HepG2 (cell line): ENCODE measurements around the gene UNC93A. TPM values are rescaled to one million over a fixed set of nuclear protein-coding genes. Genes with fewer than 3 reads are reported as not detected.

ENCODE experiments used
- ATAC-seq: fragments of 200-7000 bp; cut with Tn5 transposase; 3 replicates; pipeline ENCODE4 v1.9.1; 2020; ENCODE audit warnings: mild to moderate bottlenecking, moderate library complexity
- BruUV-seq: library from RNA; stranded (reverse); fragments of 400-500 nt; replicated peaks from 2 replicates; lab custom pipeline; 2021; lab: Mats Ljungman, UMichigan
- CTCF ChIA-PET: fragments of 300-600 bp; formaldehyde crosslinking; extraction: SDS; loops from one replicate; lab custom pipeline; 2021; ENCODE audit warnings: low total read pairs, inconsistent platforms, low intra/inter-chr PET ratio; lab: Yijun Ruan, JAX
- POLR2A ChIA-PET: fragments of 350-600 bp; sonication (Branson Sonifier 250); formaldehyde crosslinking; loops from one replicate; lab custom pipeline; 2020; ENCODE audit warnings: antibody characterized with exemption, inconsistent platforms; lab: Yijun Ruan, JAX
- DNase-seq: peaks from one replicate; pipeline ENCODE4 v3.0.0-alpha.2; 2015; ENCODE audit warnings: low spot score
- FAIRE-seq: peaks from 3 replicates; lab custom pipeline; 2011; peaks lifted over from hg19 to GRCh38; lab: Jason Lieb, UNC
- H2AFZ ChIP-seq: one replicate; pipeline ENCODE4 v1.6.1; 2011; ENCODE audit warnings: low read length, inconsistent platforms
- H3K27ac ChIP-seq: fragments of 300-600 bp; 3 replicates; pipeline ENCODE4 v1.8.0; 2011; ENCODE audit warnings: mixed run types, mild to moderate bottlenecking, mixed read lengths, low read length, inconsistent platforms; ENCODE audit not compliant: insufficient read depth; ENCODE audit errors: extremely low read length
- H3K27me3 ChIP-seq, 2 experiments: fragments of 200-600 bp in 1 of 2; 2 replicates in 1 of 2; 3 replicates in 1 of 2; pipeline versions ENCODE4 v1.6.0 to v1.8.0; 2011; ENCODE audit warnings: low read length in 2 of 2, mild to moderate bottlenecking in 2 of 2, moderate library complexity in 2 of 2, inconsistent platforms in 1 of 2; ENCODE audit not compliant: insufficient read depth in 2 of 2, control insufficient read depth in 1 of 2
- H3K36me3 ChIP-seq, 2 experiments: fragments of 200-600 bp in 1 of 2; replicated peaks in 1 of 2; 2 replicates in 1 of 2; 3 replicates in 1 of 2; pipeline versions ENCODE4 v1.5.1 to v1.8.0; 2011; ENCODE audit warnings: low read length in 2 of 2, inconsistent platforms in 1 of 2; ENCODE audit not compliant: insufficient read depth in 2 of 2, control insufficient read depth in 1 of 2
- H3K4me1 ChIP-seq: 2 replicates; pipeline ENCODE4 v1.5.1; 2012; ENCODE audit warnings: low read length, inconsistent platforms; ENCODE audit not compliant: insufficient read depth
- H3K4me2 ChIP-seq: 2 replicates; pipeline ENCODE4 v1.6.0; 2011; ENCODE audit warnings: low read depth, low read length, inconsistent platforms
- H3K4me3 ChIP-seq, 3 experiments: fragments of 200-600 bp in 1 of 3; sonication (generic), shearing (Covaris generic) in 1 of 3; replicated peaks in 1 of 3; 2 replicates each; pipeline ENCODE4 v1.5.1; 2011 to 2016; ENCODE audit warnings: low read length in 3 of 3, inconsistent platforms in 2 of 3, low read depth in 2 of 3, mild to moderate bottlenecking in 2 of 3, control low read depth in 1 of 3, mixed read lengths in 1 of 3; ENCODE audit not compliant: insufficient read depth in 1 of 3
- H3K79me2 ChIP-seq: one replicate; pipeline ENCODE4 v1.6.1; 2011; ENCODE audit warnings: low read length, inconsistent platforms; ENCODE audit not compliant: insufficient read depth
- H3K9ac ChIP-seq: 2 replicates; pipeline ENCODE4 v1.6.0; 2011; ENCODE audit warnings: mild to moderate bottlenecking, low read depth, low read length, inconsistent platforms; ENCODE audit not compliant: insufficient read depth
- H3K9me3 ChIP-seq: 2 replicates; pipeline ENCODE4 v1.5.1; 2012; ENCODE audit warnings: mild to moderate bottlenecking, low read length
- H4K20me1 ChIP-seq: 2 replicates; pipeline ENCODE4 v1.6.0; 2011; ENCODE audit warnings: inconsistent platforms, mild to moderate bottlenecking, low read length, moderate library complexity; ENCODE audit not compliant: insufficient read depth
- CENPX ChIP-seq: sonication (generic); formaldehyde crosslinking; IDR thresholded peaks from 2 replicates; pipeline ENCODE4 v1.9.0; 2021; ENCODE audit warnings: mild to moderate bottlenecking, missing genetic modification reagents, moderate library complexity
- FOXK1 ChIP-seq: sonication (generic); formaldehyde crosslinking; IDR thresholded peaks from 2 replicates; pipeline ENCODE4 v1.4.0; 2020; ENCODE audit warnings: low read depth, missing genetic modification reagents, borderline replicate concordance
- GABPA ChIP-seq, 2 experiments: IDR thresholded peaks; 2 replicates each; pipeline ENCODE4 v1.6.1; 2011 to 2016; ENCODE audit warnings: low read depth in 2 of 2, low read length in 1 of 2, missing biosample characterization in 1 of 2, missing genetic modification characterization in 1 of 2
- HMGA1 ChIP-seq: sonication (generic); formaldehyde crosslinking; conservative IDR thresholded peaks from 2 replicates; pipeline ENCODE4 v1.4.0; 2020; ENCODE audit warnings: missing genetic modification reagents
- KDM5A ChIP-seq: fragments of 200-600 bp; sonication (generic); IDR thresholded peaks from 2 replicates; pipeline ENCODE4 v1.7.0; 2018; ENCODE audit warnings: antibody characterized with exemption, mild to moderate bottlenecking, low read length, borderline replicate concordance
- MZF1 ChIP-seq: sonication (generic); formaldehyde crosslinking; IDR thresholded peaks from 2 replicates; pipeline ENCODE4 v1.8.1; 2023; ENCODE audit warnings: mild to moderate bottlenecking, missing genetic modification reagents, borderline replicate concordance
- SCMH1 ChIP-seq: sonication (generic); formaldehyde crosslinking; IDR thresholded peaks from 2 replicates; pipeline ENCODE4 v1.9.0; 2021; ENCODE audit warnings: missing genetic modification reagents, mild to moderate bottlenecking, borderline replicate concordance
- ZFP36L1 ChIP-seq: sonication (generic); formaldehyde crosslinking; IDR thresholded peaks from 2 replicates; pipeline ENCODE4 v1.8.0; 2022; ENCODE audit warnings: mild to moderate bottlenecking, missing genetic modification reagents, moderate library complexity
- ZFP36L2 ChIP-seq: sonication (generic); formaldehyde crosslinking; IDR thresholded peaks from 2 replicates; pipeline ENCODE4 v1.4.0; 2020; ENCODE audit warnings: missing genetic modification reagents
- ZMYM3 ChIP-seq: sonication (generic); formaldehyde crosslinking; IDR thresholded peaks from 2 replicates; pipeline ENCODE4 v1.5.1; 2020; ENCODE audit warnings: mild to moderate bottlenecking, missing genetic modification reagents
- ZNF17 ChIP-seq: sonication (generic); formaldehyde crosslinking; IDR thresholded peaks from 2 replicates; pipeline ENCODE4 v1.5.0; 2020; ENCODE audit warnings: mild to moderate bottlenecking, missing genetic modification reagents
- ZNF546 ChIP-seq: sonication (generic); formaldehyde crosslinking; conservative IDR thresholded peaks from 2 replicates; pipeline ENCODE4 v1.8.1; 2023; ENCODE audit warnings: mild to moderate bottlenecking, missing genetic modification reagents
- WGBS: methylation state at CpG from one replicate; pipeline ENCODE4 v1.1.6; 2017; ENCODE audit warnings: low lambda C conversion rate; 5-methylcytosine and 5-hydroxymethylcytosine counted together
- in situ Hi-C: cut with HindIII; loops from 2 replicates; pipeline ENCODE4 v1.10.0; 2017; ENCODE audit warnings: low pct_unique_long_range_greater_than_20kb; ENCODE audit not compliant: extremely low pct_ligation_motif_present
- intact Hi-C: fragments of 100-400 bp; cut with micrococcal nuclease; formaldehyde crosslinking; loops from one replicate; pipeline ENCODE4 v1.10.0; 2022; ENCODE audit not compliant: unreplicated experiment
- polyA plus RNA-seq, 8 experiments: library from polyadenylated mRNA; depleted of rRNA in 3 of 8; stranded (reverse) in 7 of 8; unstranded in 1 of 8; fragments of >200 nt; fragmentation: Illumina TruSeq in 4 of 8; extraction: Trizol in 4 of 8; gene quantifications; 2 replicates each; pipeline versions ENCODE4 v1.2.1 to v1.2.3, GENCODE V29; 2011 to 2016; ENCODE audit warnings: low read depth in 4 of 8, missing spikeins in 1 of 8, mixed read lengths in 1 of 8; ENCODE audit not compliant: insufficient read depth in 1 of 8
- total RNA-seq, 5 experiments: library from RNA; depleted of rRNA; stranded (reverse); fragments of >200 nt; fragmentation: Illumina TruSeq; extraction: Trizol; gene quantifications; 2 replicates each; pipeline ENCODE4 v1.2.3, GENCODE V29; 2016; ENCODE audit warnings: low read depth in 1 of 5
- TF ChIP-seq, protein P1 (sequence below): sonication (generic); formaldehyde crosslinking; IDR thresholded peaks from 2 replicates; pipeline ENCODE4 v1.4.0; 2020; ENCODE audit warnings: mild to moderate bottlenecking, missing genetic modification reagents
- TF ChIP-seq, protein P2 (sequence below): sonication (generic); formaldehyde crosslinking; IDR thresholded peaks from 2 replicates; pipeline ENCODE4 v1.5.1; 2020; ENCODE audit warnings: mild to moderate bottlenecking, missing genetic modification reagents, moderate library complexity

The UNC93A gene
- total and polyA plus RNA-seq, 2 of the 13 experiments (the other 11 are each of a cell fraction or from before 2014, with no cell fraction given), result 11.0 to 42.7 TPM

DNA sequence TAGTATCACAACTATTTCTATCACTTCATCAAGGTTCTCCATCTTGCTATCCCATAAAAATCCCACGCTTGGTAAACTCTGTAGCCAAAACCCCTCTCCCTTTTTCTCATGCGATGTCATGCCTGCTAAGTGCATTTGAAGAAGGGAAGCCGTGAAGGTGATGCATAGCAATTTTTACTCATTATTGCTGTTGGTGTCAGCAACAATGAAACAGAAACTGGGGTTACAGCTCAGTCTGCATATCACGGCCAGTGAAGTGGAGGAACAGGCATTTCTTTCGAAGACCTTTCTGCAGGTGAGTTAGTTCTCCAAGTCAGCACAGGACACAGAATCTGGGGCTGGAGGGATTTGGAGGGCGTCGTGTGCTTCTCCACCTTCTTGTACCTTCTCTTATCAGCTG is 5.8 kb downstream of the UNC93A start (continued):
- TF ChIP-seq ZNF17 (CRISPR knock-in tag), result no peak
- TF ChIP-seq ZFP36L1 (CRISPR knock-in tag), result no peak
- TF ChIP-seq ZNF546, result no peak

DNA sequence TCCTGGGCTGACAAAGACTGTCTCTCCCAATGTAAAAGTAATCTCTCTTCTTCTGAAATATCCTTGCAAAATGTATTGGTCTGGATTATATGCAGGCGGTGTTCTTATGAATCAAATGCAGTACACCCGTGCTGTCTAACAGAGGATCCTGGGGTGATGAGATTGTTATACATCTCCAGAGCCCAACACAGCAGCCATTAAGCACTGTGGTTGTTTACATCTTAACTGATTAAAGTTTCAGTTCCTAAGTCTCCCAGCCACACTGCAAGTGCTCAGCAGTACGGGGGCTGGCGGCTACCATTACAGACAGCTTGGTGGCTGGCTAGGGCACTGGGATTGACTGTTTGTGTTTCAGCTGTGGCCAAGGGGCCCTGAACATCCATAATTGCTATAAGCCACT is 7.0 kb downstream of the UNC93A start:
- Histone ChIP-seq H2AFZ (no peak overlapping the region), H3K36me3 (peaks cover 7 to 11% of the 10 kb centered on the region in 2 experiments; a peak in 4 of 5 replicates), H3K27me3 (no peaks in the 10 kb centered on the region), H3K79me2 (no peaks in the 10 kb centered on the region), H3K4me2 (no peak overlapping the region), H3K4me1 (peaks cover 24% of the 10 kb centered on the region), H3K27ac (no peak overlapping the region), H4K20me1 (no peaks in the 10 kb centered on the region), H3K4me3 (no peak overlapping the region), H3K9ac (no peak overlapping the region), H3K9me3 (no peaks in the 10 kb centered on the region)
- FAIRE-seq (no peak), ATAC-seq (no peak), DNase-seq (no peak)
- no TSS peak for BruUV-seq
- CTCF ChIA-PET, result no interaction called here
- in situ Hi-C loops, result no loop called here
- POLR2A ChIA-PET, result interaction anchor here (2.4 kb wide), 1 partner anchor 11 kb away, joined by 8 read pairs; no protein-coding TSS in a partner anchor
- intact Hi-C loops, result no loop called here
- WGBS, result 100% methylated on average over 4 of the region's 4 CpGs
- TF ChIP-seq GABPA (IDR thresholded peaks at IDR 0.05; ENCODE audit: low read depth, low read length) (no peak), GABPA (CRISPR knock-in tag; IDR thresholded peaks at IDR 0.05; ENCODE audit: low read depth) (no peak), ZMYM3 (CRISPR knock-in tag) (no peak), HMGA1 (CRISPR knock-in tag) (no peak), FOXK1 (no peak), KDM5A (no peak), ZFP36L2 (CRISPR knock-in tag) (no peak), CENPX (no peak), MZF1 (CRISPR knock-in tag) (no peak), SCMH1 (CRISPR knock-in tag) (no peak)
- TF ChIP-seq, protein P1, sequence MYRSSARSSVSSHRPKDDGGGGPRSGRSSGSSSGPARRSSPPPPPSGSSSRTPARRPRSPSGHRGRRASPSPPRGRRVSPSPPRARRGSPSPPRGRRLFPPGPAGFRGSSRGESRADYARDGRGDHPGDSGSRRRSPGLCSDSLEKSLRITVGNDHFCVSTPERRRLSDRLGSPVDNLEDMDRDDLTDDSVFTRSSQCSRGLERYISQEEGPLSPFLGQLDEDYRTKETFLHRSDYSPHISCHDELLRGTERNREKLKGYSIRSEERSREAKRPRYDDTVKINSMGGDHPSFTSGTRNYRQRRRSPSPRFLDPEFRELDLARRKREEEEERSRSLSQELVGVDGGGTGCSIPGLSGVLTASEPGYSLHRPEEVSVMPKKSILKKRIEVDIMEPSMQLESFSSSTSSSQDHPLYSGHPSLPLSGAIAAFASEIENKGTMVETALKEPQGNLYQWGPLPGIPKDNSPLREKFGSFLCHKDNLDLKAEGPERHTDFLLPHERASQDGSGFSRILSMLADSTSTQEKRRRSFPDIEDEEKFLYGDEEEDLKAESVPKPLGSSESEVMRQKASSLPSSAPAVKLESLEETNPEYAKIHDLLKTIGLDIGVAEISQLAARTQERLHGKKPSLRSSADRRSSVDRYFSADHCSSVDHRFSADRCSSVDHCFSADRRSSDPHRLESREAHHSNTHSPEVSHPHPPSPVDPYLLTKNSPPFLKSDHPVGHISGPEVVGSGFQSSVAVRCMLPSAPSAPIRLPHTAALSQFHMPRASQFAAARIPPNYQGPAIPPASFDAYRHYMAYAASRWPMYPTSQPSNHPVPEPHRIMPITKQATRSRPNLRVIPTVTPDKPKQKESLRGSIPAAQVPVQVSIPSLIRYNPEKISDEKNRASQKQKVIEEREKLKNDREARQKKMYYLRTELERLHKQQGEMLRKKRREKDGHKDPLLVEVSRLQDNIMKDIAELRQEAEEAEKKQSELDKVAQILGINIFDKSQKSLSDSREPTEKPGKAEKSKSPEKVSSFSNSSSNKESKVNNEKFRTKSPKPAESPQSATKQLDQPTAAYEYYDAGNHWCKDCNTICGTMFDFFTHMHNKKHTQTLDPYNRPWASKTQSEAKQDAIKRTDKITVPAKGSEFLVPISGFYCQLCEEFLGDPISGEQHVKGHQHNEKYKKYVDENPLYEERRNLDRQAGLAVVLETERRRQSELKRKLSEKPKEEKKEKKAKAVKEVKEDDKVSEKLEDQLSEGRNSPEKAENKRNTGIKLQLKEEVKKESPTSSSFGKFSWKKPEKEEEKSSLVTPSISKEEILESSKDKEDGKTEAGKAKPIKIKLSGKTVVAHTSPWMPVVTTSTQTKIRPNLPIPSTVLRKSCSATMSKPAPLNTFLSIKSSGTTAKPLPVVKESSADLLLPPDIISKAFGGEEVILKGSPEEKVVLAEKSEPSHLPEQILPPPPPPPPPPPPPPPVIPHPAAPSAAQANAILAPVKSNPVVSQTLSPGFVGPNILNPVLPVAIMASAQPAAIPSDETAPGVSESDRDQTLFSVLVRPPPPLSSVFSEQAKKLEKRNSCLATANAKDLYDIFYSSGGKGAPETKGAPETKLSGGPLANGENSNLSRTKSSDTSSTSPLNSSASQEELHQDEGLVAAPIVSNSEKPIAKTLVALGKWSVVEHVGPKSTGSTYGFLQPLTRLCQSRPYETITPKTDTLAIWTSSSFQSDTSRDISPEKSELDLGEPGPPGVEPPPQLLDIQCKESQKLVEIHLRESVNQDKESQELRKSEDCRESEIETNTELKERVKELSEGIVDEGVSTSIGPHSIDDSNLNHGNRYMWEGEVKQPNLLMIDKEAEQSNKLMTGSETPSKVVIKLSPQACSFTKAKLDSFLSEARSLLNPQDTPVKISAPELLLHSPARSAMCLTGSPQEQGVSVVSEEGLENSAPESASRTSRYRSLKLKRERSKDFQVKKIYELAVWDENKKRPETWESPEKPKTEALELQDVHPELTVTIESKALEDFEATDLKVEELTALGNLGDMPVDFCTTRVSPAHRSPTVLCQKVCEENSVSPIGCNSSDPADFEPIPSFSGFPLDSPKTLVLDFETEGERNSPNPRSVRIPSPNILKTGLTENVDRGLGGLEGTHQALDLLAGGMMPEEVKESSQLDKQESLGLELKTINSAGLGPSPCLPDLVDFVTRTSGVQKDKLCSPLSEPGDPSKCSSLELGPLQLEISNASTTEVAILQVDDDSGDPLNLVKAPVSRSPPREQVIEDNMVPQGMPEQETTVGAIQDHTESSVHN (CRISPR knock-in tag), result no peak
- TF ChIP-seq, protein P2, sequence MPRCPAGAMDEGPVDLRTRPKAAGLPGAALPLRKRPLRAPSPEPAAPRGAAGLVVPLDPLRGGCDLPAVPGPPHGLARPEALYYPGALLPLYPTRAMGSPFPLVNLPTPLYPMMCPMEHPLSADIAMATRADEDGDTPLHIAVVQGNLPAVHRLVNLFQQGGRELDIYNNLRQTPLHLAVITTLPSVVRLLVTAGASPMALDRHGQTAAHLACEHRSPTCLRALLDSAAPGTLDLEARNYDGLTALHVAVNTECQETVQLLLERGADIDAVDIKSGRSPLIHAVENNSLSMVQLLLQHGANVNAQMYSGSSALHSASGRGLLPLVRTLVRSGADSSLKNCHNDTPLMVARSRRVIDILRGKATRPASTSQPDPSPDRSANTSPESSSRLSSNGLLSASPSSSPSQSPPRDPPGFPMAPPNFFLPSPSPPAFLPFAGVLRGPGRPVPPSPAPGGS, result no peak
